ENCODE results near the gene C1QTNF6.

GRCh38 chr22:37218771-37219411 is 30.8 kb upstream of the C1QTNF6 start:
- no peak for TF ChIP-seq EZH2 (IDR thresholded peaks at IDR 0.05)
- TF ChIP-seq ATF3 (IDR thresholded peaks at IDR 0.05) = no peak
- TF ChIP-seq CTCF (IDR thresholded peaks at IDR 0.05 in 2 of 3, conservative IDR thresholded peaks at IDR 0.05 in 1 of 3; ENCODE audit: borderline replicate concordance in 1 of 3, insufficient read depth in 1 of 3, low read depth in 2 of 3, low read length in 2 of 3) = no peak
- no peak for TF ChIP-seq CEBPB (IDR thresholded peaks at IDR 0.05; ENCODE audit: low read depth)
- TF ChIP-seq MAX (IDR thresholded peaks at IDR 0.05) = no peak
- TF ChIP-seq POLR2A (IDR thresholded peaks at IDR 0.05; ENCODE audit: borderline replicate concordance, extremely low read depth, insufficient read depth, insufficient read length) = no peak
- no peak for TF ChIP-seq REST (IDR thresholded peaks at IDR 0.05; ENCODE audit: low read depth)
- TF ChIP-seq SP1 (IDR thresholded peaks at IDR 0.05; ENCODE audit: low read depth) = no peak
- TF ChIP-seq CBX3 (IDR thresholded peaks at IDR 0.05; ENCODE audit: low read depth) = no peak
- TF ChIP-seq POLR2AphosphoS5 (IDR thresholded peaks at IDR 0.05; ENCODE audit: low read depth, low read length) = no peak
- no peak for TF ChIP-seq TCF7L2 (IDR thresholded peaks at IDR 0.05; ENCODE audit: borderline replicate concordance, extremely low read depth, insufficient read depth, insufficient read length)

Measured in HCT116 (cell line).